ENCODE results near the gene HPN.
A peak's percentile ranks its signal among the peaks of the same experiment; 100 is the strongest.
"Not testable (repeated sequence)": the region's sequence is repeated elsewhere in the genome, so short reads cannot be mapped to it uniquely, and the experiment has no call there.

HPN gene

GRCh38 chr19:35084509-35084762 is 42.9 kb downstream of the HPN start:
- no peak for DNase-seq (ENCODE audit: low read depth)

GRCh38 chr19:35085947-35086346 is 44.4 kb downstream of the HPN start:
- DNase-seq (ENCODE audit: low read depth), result no peak

- no peak for DNase-seq (ENCODE audit: low read depth)
Measured at GRCh38 chr19:35086455-35086854, 44.9 kb downstream of the HPN start.

- no peak for DNase-seq (ENCODE audit: low read depth)
Measured at GRCh38 chr19:35087393-35087792, 45.9 kb downstream of the HPN start.

GRCh38 chr19:35088131-35088913 is 46.8 kb downstream of the HPN start:
- no peak for DNase-seq (ENCODE audit: low read depth)

- DNase-seq (ENCODE audit: low read depth), result no peak
Measured at GRCh38 chr19:35089554-35089953, 48.0 kb downstream of the HPN start.

GRCh38 chr19:35090160-35090505 is 48.6 kb downstream of the HPN start:
- DNase-seq (ENCODE audit: low read depth), result no peak

- DNase-seq (ENCODE audit: low read depth), result peak; percentile 4
Measured at GRCh38 chr19:35090506-35091214, 49.1 kb downstream of the HPN start.

GRCh38 chr19:35093430-35093829 is 51.9 kb downstream of the HPN start:
- DNase-seq (ENCODE audit: low read depth), result no peak

GRCh38 chr19:35093941-35094647 is 52.6 kb downstream of the HPN start:
- DNase-seq (ENCODE audit: low read depth), result no peak

- DNase-seq (ENCODE audit: low read depth), result no peak
Measured at GRCh38 chr19:35094656-35095055, 53.1 kb downstream of the HPN start.

GRCh38 chr19:35095667-35096368 is 54.3 kb downstream of the HPN start:
- DNase-seq (ENCODE audit: low read depth), result no peak

- no peak for DNase-seq (ENCODE audit: low read depth)
Measured at GRCh38 chr19:35098413-35099049, 57.0 kb downstream of the HPN start.

- DNase-seq (ENCODE audit: low read depth), result no peak
Measured at GRCh38 chr19:35099155-35099896, 57.8 kb downstream of the HPN start.

- no peak for DNase-seq (ENCODE audit: low read depth)
Measured at GRCh38 chr19:35099897-35100275, 58.4 kb downstream of the HPN start.

GRCh38 chr19:35100588-35101533 is 59.3 kb downstream of the HPN start:
- DNase-seq (ENCODE audit: low read depth), result no peak

GRCh38 chr19:35101949-35102348 is 60.4 kb downstream of the HPN start:
- DNase-seq (ENCODE audit: low read depth), result not testable (repeated sequence)

- DNase-seq (ENCODE audit: low read depth), result not testable (repeated sequence)
Measured at GRCh38 chr19:35103614-35104013, 62.1 kb downstream of the HPN start.

- DNase-seq (ENCODE audit: low read depth), result no peak
Measured at GRCh38 chr19:35104361-35104760, 62.8 kb downstream of the HPN start.

GRCh38 chr19:35105047-35105410 is 63.5 kb downstream of the HPN start:
- DNase-seq (ENCODE audit: low read depth), result no peak

Data from stimulated activated CD8-positive, alpha-beta memory T cell treated with anti-CD3 and anti-CD28 coated beads, Interleukin-12 subunit alpha, Interleukin-12 subunit beta, amount 100 ng/mL, for 4 hours (primary cell).